HG03066 (cell line): ENCODE results near the gene KDM3A.

ENCODE experiments used
- ATAC-seq: cut with Tn5 transposase; IDR thresholded peaks from one replicate; pipeline ENCODE4 v1.9.1; 2021; ENCODE audit warnings: low read depth; ENCODE audit not compliant: unreplicated experiment

KDM3A gene

DNA sequence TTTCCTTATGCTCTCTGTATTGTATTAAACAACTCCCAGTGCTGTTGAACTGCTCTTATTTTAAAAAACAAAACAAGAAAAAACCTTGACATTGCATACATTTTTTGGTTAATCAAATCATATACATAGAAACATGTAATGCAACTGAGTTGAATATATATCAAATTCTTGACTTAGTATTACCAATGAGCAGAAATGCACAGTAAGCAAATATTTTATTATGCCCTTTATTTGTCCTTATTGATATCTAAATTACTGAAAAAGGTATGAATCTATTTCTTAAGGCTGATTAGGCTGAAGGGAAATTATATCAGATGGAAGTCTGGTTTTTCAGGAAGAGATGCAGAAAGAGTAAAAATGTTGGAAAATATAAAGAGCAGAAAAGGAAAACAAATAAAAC is 6.9 kb upstream of the KDM3A start:
- no peak for ATAC-seq

- no peak for ATAC-seq
Measured at GRCh38 chr2:86435531-86435930, 5.6 kb upstream of the KDM3A start.

- ATAC-seq: no peak
Measured at GRCh38 chr2:86436328-86436727, 4.8 kb upstream of the KDM3A start.

DNA sequence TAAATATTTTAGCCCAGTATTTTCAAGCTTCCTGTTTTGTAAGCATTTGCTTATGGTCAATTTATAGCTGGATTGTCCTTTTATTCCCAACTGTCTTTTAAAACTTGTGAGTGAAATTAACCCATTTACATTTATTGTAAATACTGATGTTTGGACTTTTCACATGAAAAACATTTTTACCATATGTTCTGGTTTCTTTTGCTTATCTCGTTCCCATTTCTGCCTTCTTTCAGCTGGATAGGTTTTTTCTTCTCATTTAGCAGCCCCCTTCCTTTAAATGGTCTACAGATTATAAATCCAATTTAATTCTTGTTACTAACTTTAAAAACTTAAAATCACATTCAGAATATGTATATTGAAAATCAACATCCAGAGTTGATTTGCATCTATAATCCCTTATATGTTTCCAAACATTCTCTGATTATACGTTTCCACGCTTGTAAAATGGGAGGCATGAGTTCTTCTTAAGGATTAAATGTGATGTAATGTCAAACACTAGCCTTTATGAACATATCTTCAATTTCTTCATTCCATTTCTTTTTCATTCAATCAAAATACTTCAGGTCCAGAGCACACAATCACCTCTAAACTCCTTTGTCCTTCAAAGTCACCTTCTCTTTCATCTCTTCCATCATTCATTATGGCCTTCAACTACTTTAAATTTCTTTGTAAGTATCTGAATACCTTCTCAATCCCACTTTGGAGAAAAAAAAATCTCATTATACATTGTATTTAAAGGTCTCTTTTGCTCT is 1.1 kb upstream of the KDM3A start:
- ATAC-seq: no peak

DNA sequence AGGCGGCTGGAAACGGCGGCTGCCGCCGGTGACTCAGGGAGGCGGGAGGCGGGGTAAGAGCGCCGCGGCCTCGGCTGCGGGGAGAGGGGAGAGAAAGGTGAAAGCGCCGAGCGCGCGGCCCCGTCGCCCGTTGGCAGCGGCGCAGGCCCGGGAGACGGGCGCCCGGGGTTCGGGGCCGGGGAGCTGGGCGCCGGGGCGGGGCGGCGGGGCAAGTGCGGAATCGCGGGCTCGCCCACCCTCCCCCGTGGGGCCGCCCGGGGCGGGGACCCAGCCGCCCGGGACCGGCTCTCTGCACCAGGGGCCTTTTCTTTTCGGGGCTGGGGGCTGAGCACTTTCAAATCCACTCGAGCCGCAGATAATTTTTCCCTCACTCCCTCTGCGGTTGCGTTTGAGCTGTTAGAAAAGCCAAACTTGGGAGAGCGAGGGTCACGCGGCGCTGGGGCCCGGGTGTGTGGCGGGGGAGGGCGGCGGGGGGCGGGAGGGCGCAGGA is 266 bp downstream of the KDM3A start:
- ATAC-seq: peak; percentile 3

DNA sequence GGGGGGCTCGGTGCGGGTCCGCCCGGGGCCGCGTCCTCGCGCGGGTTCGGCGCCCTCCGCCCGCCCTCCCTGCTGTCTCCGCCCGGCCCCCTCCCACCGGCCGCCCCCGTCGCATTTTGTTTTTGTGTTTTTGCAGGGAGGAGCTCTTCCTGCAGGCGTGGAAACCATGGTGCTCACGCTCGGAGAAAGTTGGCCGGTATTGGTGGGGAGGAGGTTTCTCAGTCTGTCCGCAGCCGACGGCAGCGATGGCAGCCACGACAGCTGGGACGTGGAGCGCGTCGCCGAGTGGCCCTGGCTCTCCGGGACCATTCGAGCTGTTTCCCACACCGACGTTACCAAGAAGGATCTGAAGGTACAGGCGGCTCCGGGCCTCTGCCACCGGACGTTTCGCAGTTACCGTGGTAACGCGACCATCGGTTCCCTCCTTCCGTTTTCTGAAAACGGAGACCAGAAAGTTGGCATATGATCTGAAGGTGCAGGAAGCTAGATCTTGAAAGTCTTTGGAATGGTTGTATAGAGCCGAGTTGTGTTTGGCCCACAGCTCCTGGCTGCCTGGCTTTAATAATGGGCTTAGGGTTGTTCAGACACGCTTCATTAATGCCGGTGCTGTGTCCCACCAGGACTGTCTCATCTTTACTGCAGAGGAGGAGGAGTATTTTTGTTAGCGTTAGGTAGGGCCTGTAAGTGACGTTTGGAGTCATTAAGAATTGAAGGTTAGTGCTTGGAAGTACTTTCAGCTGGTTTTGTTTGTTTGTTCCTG is 891 bp downstream of the KDM3A start:
- no peak for ATAC-seq

GRCh38 chr2:86442642-86443005 is 1.5 kb downstream of the KDM3A start:
- ATAC-seq: peak; percentile 61

GRCh38 chr2:86443631-86444350 is 2.6 kb downstream of the KDM3A start:
- no peak for ATAC-seq

GRCh38 chr2:86445436-86445835 is 4.3 kb downstream of the KDM3A start:
- no peak for ATAC-seq

GRCh38 chr2:86446060-86446459 is 4.9 kb downstream of the KDM3A start:
- no peak for ATAC-seq

- ATAC-seq: no peak
Measured at GRCh38 chr2:86453836-86454235, 12.7 kb downstream of the KDM3A start.

DNA sequence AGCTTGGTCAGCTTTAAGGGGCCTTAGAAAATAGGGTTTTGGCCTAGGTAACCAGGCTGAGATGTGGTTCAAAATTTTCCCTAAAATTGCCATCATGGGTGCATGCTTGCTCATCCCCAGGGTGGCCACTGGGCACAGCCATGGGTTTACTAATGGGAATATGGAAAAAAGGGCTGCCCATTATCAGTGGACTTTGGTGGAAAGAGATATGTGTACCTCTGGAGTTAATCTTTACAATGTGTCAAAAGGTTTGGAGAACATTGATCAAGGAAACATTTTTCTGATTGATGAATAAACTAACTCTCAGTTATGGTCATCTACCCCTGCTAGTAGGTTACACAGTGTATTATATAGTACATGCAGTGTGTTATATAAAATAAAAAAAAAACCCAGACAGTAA is 13.1 kb downstream of the KDM3A start:
- ATAC-seq: no peak

- ATAC-seq: no peak
Measured at GRCh38 chr2:86455181-86455580, 14.0 kb downstream of the KDM3A start.

- ATAC-seq: no peak
Measured at GRCh38 chr2:86461042-86461743, 20.0 kb downstream of the KDM3A start.

DNA sequence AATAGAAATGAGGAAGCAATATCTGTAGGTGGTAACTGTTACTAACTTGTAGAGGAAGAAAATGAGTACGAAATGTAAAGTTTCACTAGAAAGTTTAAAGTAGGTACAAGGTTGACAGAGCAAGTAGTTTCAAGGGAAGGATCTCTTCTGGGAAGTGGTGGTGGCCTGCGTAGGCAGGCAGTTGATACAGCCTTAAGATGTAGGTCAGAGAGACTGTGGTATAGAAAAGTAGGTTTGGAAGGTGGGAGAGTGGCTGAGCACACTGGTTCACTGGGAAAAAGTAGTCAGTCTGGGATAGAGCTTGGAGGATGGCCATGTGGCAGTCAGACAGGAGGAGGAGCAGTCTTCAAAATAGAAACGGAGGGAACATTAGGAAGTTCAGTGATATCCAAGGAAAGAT is 23.5 kb downstream of the KDM3A start:
- no peak for ATAC-seq

GRCh38 chr2:86466306-86466705 is 25.1 kb downstream of the KDM3A start:
- ATAC-seq: no peak

DNA sequence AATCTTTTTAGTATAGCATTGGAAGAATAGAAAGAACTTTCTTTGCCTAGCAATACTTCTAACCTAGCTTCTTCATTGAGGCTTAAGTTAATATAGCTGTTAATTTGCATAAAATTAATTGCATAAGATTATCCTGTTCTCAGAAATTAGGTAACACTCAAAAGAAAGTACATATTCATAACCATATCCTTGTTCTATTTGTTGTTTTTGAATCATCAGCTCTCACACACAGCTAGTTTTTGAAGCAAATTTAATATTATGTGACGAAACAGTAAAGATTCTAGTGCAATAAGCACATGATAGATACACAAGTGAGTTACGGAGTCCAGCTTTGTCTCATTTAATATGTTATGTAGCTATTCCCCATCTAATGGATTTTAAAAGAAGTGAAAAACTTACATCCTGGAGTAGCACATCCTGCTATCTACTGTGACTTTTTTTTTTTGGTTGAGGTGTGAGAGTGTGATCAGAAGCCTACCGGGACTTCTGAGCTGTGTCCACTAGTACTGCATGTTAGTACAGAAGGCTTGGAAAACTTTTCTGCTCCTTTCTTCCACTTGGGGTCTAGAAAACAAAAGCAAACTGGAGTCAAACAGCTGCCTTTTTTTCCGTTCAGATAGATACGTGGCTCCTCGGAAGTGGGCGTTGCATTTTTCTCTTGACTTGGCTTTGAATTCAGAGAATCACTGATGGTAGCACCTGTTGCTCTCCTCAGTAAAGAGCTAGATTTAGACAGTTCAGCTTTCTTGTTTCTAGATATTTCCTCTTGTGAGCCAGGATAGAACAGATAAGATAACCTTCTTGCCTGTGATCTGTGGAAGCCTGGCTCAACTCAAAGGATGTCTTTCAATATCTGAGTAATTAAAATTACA is 27.2 kb downstream of the KDM3A start:
- ATAC-seq: no peak

DNA sequence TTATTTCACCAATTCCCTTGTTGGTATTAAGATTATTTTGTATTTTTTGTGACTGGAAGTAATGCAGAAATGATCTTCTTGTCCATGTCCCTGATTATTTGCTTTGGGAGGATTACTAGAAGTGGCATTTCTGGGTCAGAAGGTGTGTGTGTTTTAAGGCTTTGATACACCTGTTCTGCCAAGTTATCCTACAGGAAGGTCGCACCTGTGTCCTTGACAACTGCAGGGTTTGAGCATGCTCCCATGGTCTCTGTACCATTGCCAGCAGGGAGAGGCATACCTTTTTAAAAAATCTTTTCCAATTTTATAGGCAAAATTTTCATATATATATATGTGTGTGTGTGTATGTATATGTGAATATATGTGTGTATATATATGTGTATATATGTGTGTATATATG is 29.7 kb downstream of the KDM3A start:
- ATAC-seq: no peak

DNA sequence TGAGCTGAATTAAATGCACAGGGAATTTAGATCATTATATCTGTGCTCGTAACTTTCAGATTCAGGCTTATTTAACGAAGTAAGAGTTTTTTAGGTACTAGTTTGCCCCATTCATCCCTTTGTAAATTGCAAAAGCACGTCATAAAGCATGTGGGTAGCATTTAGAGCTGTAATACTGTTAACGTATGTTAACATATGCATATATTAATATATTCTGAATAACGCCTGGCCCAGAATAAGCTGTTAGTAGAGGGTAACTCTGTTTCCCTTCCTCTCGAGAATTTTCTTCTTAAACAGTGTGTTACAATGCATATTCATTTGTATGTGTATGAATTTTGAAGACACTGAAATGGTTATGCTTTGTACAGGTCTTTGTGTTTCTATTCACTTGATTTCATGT is 30.5 kb downstream of the KDM3A start:
- ATAC-seq: no peak

- ATAC-seq: no peak
Measured at GRCh38 chr2:86476092-86476491, 34.9 kb downstream of the KDM3A start.
